ENCODE results near the gene CELSR3.

Gene CELSR3

GRCh38 chr3:48695393-48695753 is 32.7 kb upstream of the CELSR3 start:
- peak overlapping the region; percentile 73 to 76 (median 74) for H3K27ac Mint-ChIP-seq
- no peak for TF ChIP-seq CTCF (IDR thresholded peaks at IDR 0.05; ENCODE audit: unreplicated experiment in 3 of 3)
- H3K27me3 Mint-ChIP-seq (ENCODE audit: low read depth) = no peaks in the 10 kb centered on the region
- H3K36me3 Mint-ChIP-seq (ENCODE audit: low read depth) = peaks cover 73% of the 10 kb centered on the region
- H3K4me1 Mint-ChIP-seq = peaks cover 28% of the 10 kb centered on the region
- H3K9me3 Mint-ChIP-seq = no peaks in the 10 kb centered on the region
- H3K4me3 Mint-ChIP-seq = peak overlapping the region in 2 of 3 experiments; percentile 40 to 41

GRCh38 chr3:48694610-48695392 is 32.1 kb upstream of the CELSR3 start:
- H3K36me3 Mint-ChIP-seq (ENCODE audit: low read depth) = peaks cover 72% of the 10 kb centered on the region
- no peak for TF ChIP-seq CTCF (IDR thresholded peaks at IDR 0.05; ENCODE audit: unreplicated experiment in 3 of 3)
- H3K27me3 Mint-ChIP-seq (ENCODE audit: low read depth) = no peaks in the 10 kb centered on the region
- peak overlapping the region; percentile 73 to 76 (median 74) for H3K27ac Mint-ChIP-seq
- H3K4me1 Mint-ChIP-seq = peaks cover 28% of the 10 kb centered on the region
- H3K4me3 Mint-ChIP-seq = peak overlapping the region; percentile 40 to 52 (median 41)
- H3K9me3 Mint-ChIP-seq = no peaks in the 10 kb centered on the region

- no peak for TF ChIP-seq CTCF (IDR thresholded peaks at IDR 0.05; ENCODE audit: unreplicated experiment in 3 of 3)
- Mint-ChIP-seq H3K9me3 (no peaks in the 10 kb centered on the region), H3K27ac (no peak overlapping the region), H3K4me1 (peaks cover 28% of the 10 kb centered on the region), H3K36me3 (ENCODE audit: low read depth) (peaks cover 64% of the 10 kb centered on the region), H3K4me3 (no peak overlapping the region), H3K27me3 (ENCODE audit: low read depth) (no peaks in the 10 kb centered on the region)
Observed at GRCh38 chr3:48693826-48694225, 31.1 kb upstream of the CELSR3 start.

GRCh38 chr3:48692551-48692950 is 29.9 kb upstream of the CELSR3 start:
- H3K27ac Mint-ChIP-seq = peak overlapping the region in 1 of 3 experiments; percentile 17
- H3K9me3 Mint-ChIP-seq = no peaks in the 10 kb centered on the region
- TF ChIP-seq CTCF (IDR thresholded peaks at IDR 0.05; ENCODE audit: unreplicated experiment in 3 of 3) = no peak
- peaks cover 32% of the 10 kb centered on the region for H3K4me1 Mint-ChIP-seq
- no peaks in the 10 kb centered on the region for H3K27me3 Mint-ChIP-seq (ENCODE audit: low read depth)
- peaks cover 68% of the 10 kb centered on the region for H3K36me3 Mint-ChIP-seq (ENCODE audit: low read depth)
- no peak overlapping the region for H3K4me3 Mint-ChIP-seq

- no peaks in the 10 kb centered on the region for H3K9me3 Mint-ChIP-seq
- no peak overlapping the region for H3K27ac Mint-ChIP-seq
- no peaks in the 10 kb centered on the region for H3K27me3 Mint-ChIP-seq (ENCODE audit: low read depth)
- TF ChIP-seq CTCF (IDR thresholded peaks at IDR 0.05; ENCODE audit: unreplicated experiment in 3 of 3) = no peak
- H3K4me1 Mint-ChIP-seq = peaks cover 35% of the 10 kb centered on the region
- peaks cover 63% of the 10 kb centered on the region for H3K36me3 Mint-ChIP-seq (ENCODE audit: low read depth)
- no peak overlapping the region for H3K4me3 Mint-ChIP-seq
Observed at GRCh38 chr3:48690846-48691458, 28.3 kb upstream of the CELSR3 start.

All from nephron (organoid).